Activated CD4-positive, alpha-beta T cell treated with anti-CD3 and anti-CD28 coated beads, Interleukin-2, amount 10 ng/mL, durations not matched to agents 7 days and 5 days (primary cell): ENCODE results near the gene FHIT. TPM values are rescaled to one million over a fixed set of nuclear protein-coding genes. Genes with fewer than 3 reads are reported as not detected.

ENCODE experiments used
- CTCF ChIA-PET: fragments of 350-600 bp; sonication (Branson Sonifier 250); formaldehyde crosslinking; loops from one replicate; lab custom pipeline; 2021; ENCODE audit warnings: antibody characterized with exemption; lab: Charles Lee
- POLR2A ChIA-PET: fragments of 350-600 bp; sonication (Branson Sonifier 250); formaldehyde crosslinking; loops from one replicate; lab custom pipeline; 2021; ENCODE audit warnings: antibody characterized with exemption; lab: Charles Lee
- DNase-seq: peaks from one replicate; pipeline ENCODE4 v3.0.0-alpha.2; 2020
- H3K27ac Mint-ChIP-seq: one replicate; pipeline ENCODE4 v1.8.0; 2021; ENCODE audit warnings: mild to moderate bottlenecking, moderate library complexity, mixed read lengths
- H3K27me3 Mint-ChIP-seq: one replicate; pipeline ENCODE4 v1.8.0; 2021; ENCODE audit warnings: mixed read lengths
- H3K36me3 Mint-ChIP-seq: one replicate; pipeline ENCODE4 v1.8.0; 2021; ENCODE audit warnings: low read depth, mixed read lengths
- H3K4me1 Mint-ChIP-seq: one replicate; pipeline ENCODE4 v1.8.0; 2021; ENCODE audit warnings: mixed read lengths
- H3K4me3 Mint-ChIP-seq: one replicate; pipeline ENCODE4 v1.8.0; 2021; ENCODE audit warnings: mild to moderate bottlenecking, moderate library complexity, mixed read lengths
- H3K9me3 Mint-ChIP-seq: one replicate; pipeline ENCODE4 v1.8.0; 2021; ENCODE audit warnings: mixed read lengths
- total RNA-seq, 2 experiments: library from RNA; stranded (reverse); gene quantifications; one replicate each; pipeline ENCODE4 v1.2.3, GENCODE V29; 2021

The FHIT gene
- total RNA-seq, 2 experiments from 2014 or later, result 39.4 to 41.2 TPM

DNA sequence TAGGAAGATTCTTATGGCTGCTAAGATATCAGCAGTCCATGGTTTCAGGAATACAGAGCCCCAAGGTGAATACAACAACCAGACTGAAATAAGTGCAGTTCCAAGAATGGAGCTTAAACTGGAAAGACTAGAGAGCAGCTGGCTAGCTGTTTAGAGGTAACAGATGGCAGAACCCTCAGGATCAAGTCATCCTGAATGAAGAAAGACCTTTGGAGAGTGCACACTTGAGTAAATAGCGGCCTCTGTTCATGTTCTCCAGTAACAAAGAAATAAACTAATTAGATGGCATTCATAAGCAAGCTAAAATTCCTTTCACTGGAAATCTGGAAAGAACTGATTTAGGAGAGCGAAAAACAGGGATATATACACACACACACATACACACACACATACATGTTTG, 968.4 kb downstream of the FHIT start:
- ChIA-PET POLR2A (no interaction called here), CTCF (interaction anchor here (0.5 kb wide), 1 partner anchor 1394 kb away, joined by 3 read pairs; no protein-coding TSS in a partner anchor)
- H3K9me3 Mint-ChIP-seq, result peaks cover 8% of the 10 kb centered on the region
- no peak for DNase-seq
- no peak overlapping the region for H3K4me3 Mint-ChIP-seq
- H3K27ac Mint-ChIP-seq, result no peak overlapping the region
- no peaks in the 10 kb centered on the region for H3K27me3 Mint-ChIP-seq
- H3K36me3 Mint-ChIP-seq, result no peaks in the 10 kb centered on the region
- no peaks in the 10 kb centered on the region for H3K4me1 Mint-ChIP-seq

- Mint-ChIP-seq H3K4me1 (no peaks in the 10 kb centered on the region), H3K27me3 (no peaks in the 10 kb centered on the region), H3K9me3 (peaks cover 11% of the 10 kb centered on the region), H3K36me3 (no peaks in the 10 kb centered on the region), H3K4me3 (no peak overlapping the region), H3K27ac (no peak overlapping the region)
- ChIA-PET POLR2A (no interaction called here), CTCF (no interaction called here)
- DNase-seq, result no peak
Observed at GRCh38 chr3:60281970-60282369, 969.3 kb downstream of the FHIT start.

- Mint-ChIP-seq H3K27me3 (no peaks in the 10 kb centered on the region), H3K4me1 (no peaks in the 10 kb centered on the region), H3K4me3 (no peak overlapping the region), H3K27ac (no peak overlapping the region), H3K9me3 (peaks cover 16% of the 10 kb centered on the region), H3K36me3 (peaks cover 2% of the 10 kb centered on the region)
- ChIA-PET CTCF (no interaction called here), POLR2A (no interaction called here)
- no peak for DNase-seq
Observed at GRCh38 chr3:60277361-60277800, 973.9 kb downstream of the FHIT start.

DNA sequence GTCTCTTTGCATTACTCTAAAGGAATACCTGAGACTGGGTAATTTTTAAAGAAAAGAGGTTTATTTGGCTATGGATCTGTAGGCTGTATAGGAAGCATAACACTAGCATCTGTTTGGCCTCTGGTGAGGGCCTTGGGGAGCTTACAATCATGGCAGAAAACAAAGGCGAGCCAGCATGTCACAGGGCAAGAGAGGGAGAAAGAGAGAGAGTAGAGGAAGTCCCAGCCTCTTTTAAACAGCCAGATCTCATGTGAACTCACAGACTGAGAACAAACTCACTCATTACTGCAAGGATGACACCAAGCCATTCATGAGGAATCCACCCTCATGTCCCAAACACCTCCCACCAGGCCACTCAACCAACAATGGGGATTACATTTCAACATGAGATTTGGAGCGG, 974.6 kb downstream of the FHIT start:
- H3K27ac Mint-ChIP-seq, result no peak overlapping the region
- no peaks in the 10 kb centered on the region for H3K27me3 Mint-ChIP-seq
- peaks cover 2% of the 10 kb centered on the region for H3K36me3 Mint-ChIP-seq
- POLR2A ChIA-PET, result no interaction called here
- no peak overlapping the region for H3K4me3 Mint-ChIP-seq
- CTCF ChIA-PET, result no interaction called here
- no peaks in the 10 kb centered on the region for H3K4me1 Mint-ChIP-seq
- DNase-seq, result no peak
- H3K9me3 Mint-ChIP-seq, result peaks cover 19% of the 10 kb centered on the region

DNA sequence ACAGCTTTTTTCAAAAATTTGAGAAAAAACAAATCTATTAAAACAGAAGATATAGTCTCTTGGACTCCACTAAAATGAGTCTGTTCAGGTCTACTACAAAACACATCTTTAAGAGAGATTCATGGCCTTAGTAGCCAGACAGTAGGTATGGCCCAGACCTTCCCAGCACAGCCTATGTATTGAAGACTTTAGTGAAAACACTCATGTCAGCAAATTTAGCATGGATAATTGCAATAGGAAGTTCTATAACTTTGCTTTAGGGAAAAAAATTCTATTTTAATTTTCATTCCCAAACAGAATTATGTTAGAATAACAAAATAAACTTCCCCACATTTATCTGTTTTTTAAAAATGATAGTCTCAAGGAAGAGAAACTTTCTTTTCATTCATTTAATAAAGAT, 976.6 kb downstream of the FHIT start:
- H3K4me1 Mint-ChIP-seq, result no peaks in the 10 kb centered on the region
- H3K27me3 Mint-ChIP-seq, result no peaks in the 10 kb centered on the region
- H3K36me3 Mint-ChIP-seq, result peaks cover 2% of the 10 kb centered on the region
- H3K9me3 Mint-ChIP-seq, result peaks cover 17% of the 10 kb centered on the region
- ChIA-PET POLR2A (no interaction called here), CTCF (no interaction called here)
- DNase-seq, result no peak
- no peak overlapping the region for H3K4me3 Mint-ChIP-seq
- no peak overlapping the region for H3K27ac Mint-ChIP-seq

DNA sequence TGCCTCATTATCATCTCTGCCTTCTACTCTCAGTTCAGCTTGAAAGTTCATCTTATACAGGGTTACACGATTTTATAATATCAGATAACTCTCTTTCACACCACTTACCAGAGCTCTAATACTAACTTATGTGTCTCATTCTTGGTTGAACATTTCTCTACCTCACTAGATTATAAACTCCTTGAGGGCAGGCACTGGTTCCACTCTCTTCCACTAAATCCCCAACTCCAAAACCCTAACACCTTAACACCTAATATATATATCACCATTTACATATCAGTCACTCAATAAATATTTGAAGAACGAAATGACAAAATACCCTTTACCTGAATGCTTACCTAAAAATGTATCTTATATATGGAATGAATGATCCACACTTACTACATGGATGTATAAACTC, 977.2 kb downstream of the FHIT start:
- H3K27ac Mint-ChIP-seq, result no peak overlapping the region
- POLR2A ChIA-PET, result no interaction called here
- DNase-seq, result no peak
- CTCF ChIA-PET, result no interaction called here
- H3K36me3 Mint-ChIP-seq, result peaks cover 2% of the 10 kb centered on the region
- peaks cover 17% of the 10 kb centered on the region for H3K9me3 Mint-ChIP-seq
- H3K27me3 Mint-ChIP-seq, result no peaks in the 10 kb centered on the region
- H3K4me3 Mint-ChIP-seq, result no peak overlapping the region
- H3K4me1 Mint-ChIP-seq, result no peaks in the 10 kb centered on the region

DNA sequence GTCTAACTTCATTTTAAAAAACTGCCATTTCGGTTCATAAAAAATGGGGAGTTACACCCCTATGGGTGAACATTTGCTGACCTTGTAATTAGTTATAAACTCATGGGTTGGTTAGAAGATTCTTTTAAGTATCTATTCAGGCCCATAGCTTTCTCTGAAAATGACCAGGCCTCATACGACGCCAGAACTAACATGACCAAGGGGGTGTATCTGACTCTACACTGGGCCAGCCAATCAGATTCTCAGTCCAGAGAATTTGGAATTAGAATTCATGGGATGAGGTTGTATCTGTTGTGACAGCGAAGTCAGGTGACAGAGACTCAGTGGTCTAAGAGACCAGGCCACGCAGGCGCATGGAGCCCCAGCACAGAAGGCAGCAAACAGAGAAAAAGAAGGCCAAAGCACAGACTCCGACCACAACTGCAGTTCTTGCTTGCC, 981.4 kb downstream of the FHIT start:
- Mint-ChIP-seq H3K36me3 (peaks cover 2% of the 10 kb centered on the region), H3K27ac (no peak overlapping the region), H3K9me3 (peaks cover 8% of the 10 kb centered on the region), H3K27me3 (no peaks in the 10 kb centered on the region), H3K4me1 (no peaks in the 10 kb centered on the region), H3K4me3 (no peak overlapping the region)
- no peak for DNase-seq
- ChIA-PET POLR2A (no interaction called here), CTCF (no interaction called here)

- H3K36me3 Mint-ChIP-seq, result peaks cover 2% of the 10 kb centered on the region
- no peak overlapping the region for H3K4me3 Mint-ChIP-seq
- POLR2A ChIA-PET, result no interaction called here
- DNase-seq, result no peak
- CTCF ChIA-PET, result no interaction called here
- H3K4me1 Mint-ChIP-seq, result no peaks in the 10 kb centered on the region
- peaks cover 8% of the 10 kb centered on the region for H3K9me3 Mint-ChIP-seq
- H3K27me3 Mint-ChIP-seq, result no peaks in the 10 kb centered on the region
- no peak overlapping the region for H3K27ac Mint-ChIP-seq
Observed at GRCh38 chr3:60269377-60269776, 981.9 kb downstream of the FHIT start.

- DNase-seq, result no peak
- Mint-ChIP-seq H3K4me1 (no peaks in the 10 kb centered on the region), H3K27ac (no peak overlapping the region), H3K36me3 (no peaks in the 10 kb centered on the region), H3K27me3 (no peaks in the 10 kb centered on the region), H3K4me3 (no peak overlapping the region), H3K9me3 (peaks cover 3% of the 10 kb centered on the region)
- CTCF ChIA-PET, result no interaction called here
- POLR2A ChIA-PET, result no interaction called here
Observed at GRCh38 chr3:60268123-60268522, 983.1 kb downstream of the FHIT start.

DNA sequence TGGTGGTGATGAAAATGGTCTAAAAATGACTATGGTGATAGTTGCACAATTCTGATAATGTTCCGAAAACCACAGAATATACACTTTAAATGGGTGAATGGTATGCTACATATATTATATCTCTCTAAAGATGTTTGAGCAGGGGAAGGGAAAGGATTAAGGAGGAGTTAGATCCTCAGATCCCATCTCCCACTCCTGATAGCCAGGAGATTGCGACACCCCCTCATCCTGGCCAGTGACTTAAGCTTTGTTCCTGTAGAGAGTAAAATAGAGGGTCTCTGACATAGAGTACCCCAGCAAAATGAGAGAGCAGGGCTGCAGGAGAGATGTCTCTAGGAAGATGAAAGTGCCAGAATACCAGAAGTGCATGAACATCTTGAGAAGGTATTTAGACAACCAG, 984.8 kb downstream of the FHIT start:
- POLR2A ChIA-PET, result no interaction called here
- H3K4me3 Mint-ChIP-seq, result no peak overlapping the region

GRCh38 chr3:60263191-60263590, 988.1 kb downstream of the FHIT start:
- no peak overlapping the region for H3K4me3 Mint-ChIP-seq

More for the DNA sequence above, 984.8 kb downstream of the FHIT start:
- DNase-seq, result no peak
- peaks cover 6% of the 10 kb centered on the region for H3K4me1 Mint-ChIP-seq
- no peak overlapping the region for H3K27ac Mint-ChIP-seq
- H3K9me3 Mint-ChIP-seq, result peaks cover 5% of the 10 kb centered on the region
- no peaks in the 10 kb centered on the region for H3K36me3 Mint-ChIP-seq
- CTCF ChIA-PET, result no interaction called here
- H3K27me3 Mint-ChIP-seq, result no peaks in the 10 kb centered on the region

GRCh38 chr3:60262546-60262945, 988.7 kb downstream of the FHIT start:
- Mint-ChIP-seq H3K27ac (no peak overlapping the region), H3K36me3 (no peaks in the 10 kb centered on the region), H3K9me3 (peaks cover 17% of the 10 kb centered on the region), H3K4me3 (no peak overlapping the region), H3K4me1 (peaks cover 6% of the 10 kb centered on the region), H3K27me3 (no peaks in the 10 kb centered on the region)
- DNase-seq, result no peak
- ChIA-PET POLR2A (no interaction called here), CTCF (no interaction called here)

More at GRCh38 chr3:60263191-60263590, 988.1 kb downstream of the FHIT start:
- H3K4me1 Mint-ChIP-seq, result peaks cover 6% of the 10 kb centered on the region
- H3K36me3 Mint-ChIP-seq, result no peaks in the 10 kb centered on the region
- ChIA-PET POLR2A (no interaction called here), CTCF (interaction anchor here (1.6 kb wide), 1 partner anchor 12 kb away, joined by 5 read pairs; no protein-coding TSS in a partner anchor)
- peaks cover 14% of the 10 kb centered on the region for H3K9me3 Mint-ChIP-seq
- DNase-seq, result no peak
- no peaks in the 10 kb centered on the region for H3K27me3 Mint-ChIP-seq
- H3K27ac Mint-ChIP-seq, result no peak overlapping the region

GRCh38 chr3:60260546-60260945, 990.7 kb downstream of the FHIT start:
- Mint-ChIP-seq H3K4me1 (peaks cover 13% of the 10 kb centered on the region), H3K27me3 (no peaks in the 10 kb centered on the region), H3K9me3 (peaks cover 21% of the 10 kb centered on the region), H3K36me3 (peaks cover 2% of the 10 kb centered on the region), H3K27ac (no peak overlapping the region), H3K4me3 (no peak overlapping the region)
- DNase-seq, result no peak
- CTCF ChIA-PET, result no interaction called here
- POLR2A ChIA-PET, result no interaction called here

- DNase-seq, result no peak
- POLR2A ChIA-PET, result no interaction called here
- H3K9me3 Mint-ChIP-seq, result no peaks in the 10 kb centered on the region
- H3K4me3 Mint-ChIP-seq, result no peak overlapping the region
- no peaks in the 10 kb centered on the region for H3K4me1 Mint-ChIP-seq
- H3K36me3 Mint-ChIP-seq, result no peaks in the 10 kb centered on the region
- H3K27ac Mint-ChIP-seq, result no peak overlapping the region
- CTCF ChIA-PET, result interaction anchor here (0.8 to 1.6 kb wide), 2 partner anchors 9 to 13 kb away, joined by 3 to 5 read pairs; no protein-coding TSS in a partner anchor
- no peaks in the 10 kb centered on the region for H3K27me3 Mint-ChIP-seq
Observed at GRCh38 chr3:60250810-60251209, 1000.4 kb downstream of the FHIT start.
